H9 (cell line): ENCODE measurements around the gene FBXW9. TPM values are rescaled to one million over a fixed set of nuclear protein-coding genes. Genes with fewer than 3 reads are reported as not detected.

ENCODE experiments used
- DNase-seq: peaks from one replicate; pipeline ENCODE4 v3.0.0-alpha.2; 2017
- H2AFZ ChIP-seq: one replicate; pipeline ENCODE4 v1.6.1; 2013; ENCODE audit warnings: mild to moderate bottlenecking, low read length, control low read depth, moderate library complexity
- H2AK5ac ChIP-seq: 2 replicates; pipeline ENCODE4 v1.6.1; 2013; ENCODE audit warnings: low read length, control low read depth, mixed read lengths; ENCODE audit not compliant: insufficient read length
- H2BK120ac ChIP-seq: one replicate; pipeline ENCODE4 v1.6.1; 2013; ENCODE audit warnings: low read depth, mild to moderate bottlenecking, low read length, control low read depth, inconsistent platforms; ENCODE audit not compliant: poor library complexity, severe bottlenecking
- H2BK12ac ChIP-seq: 2 replicates; pipeline ENCODE4 v1.6.1; 2013; ENCODE audit warnings: low read length, control low read depth, mixed read lengths, low read depth; ENCODE audit not compliant: insufficient read length
- H2BK15ac ChIP-seq: 2 replicates; pipeline ENCODE4 v1.6.1; 2013; ENCODE audit warnings: low read depth, low read length, control low read depth
- H2BK20ac ChIP-seq: one replicate; pipeline ENCODE4 v1.6.1; 2013; ENCODE audit warnings: low read depth, mild to moderate bottlenecking, low read length, control low read depth, inconsistent platforms; ENCODE audit not compliant: poor library complexity, severe bottlenecking
- H2BK5ac ChIP-seq: 2 replicates; pipeline ENCODE4 v1.6.1; 2013; ENCODE audit warnings: low read length, control low read depth, mixed read lengths; ENCODE audit not compliant: insufficient read length
- H3K14ac ChIP-seq: 2 replicates; pipeline ENCODE4 v1.6.1; 2013; ENCODE audit warnings: low read length, control low read depth; ENCODE audit not compliant: insufficient read depth
- H3K18ac ChIP-seq: 2 replicates; pipeline ENCODE4 v1.6.1; 2013; ENCODE audit warnings: low read depth, mild to moderate bottlenecking, mixed read lengths, low read length, control low read depth; ENCODE audit not compliant: insufficient read length
- H3K23ac ChIP-seq: 2 replicates; pipeline ENCODE4 v1.6.1; 2013; ENCODE audit warnings: low read length, control low read depth, mixed read lengths, low read depth; ENCODE audit not compliant: insufficient read length
- H3K23me2 ChIP-seq: 2 replicates; pipeline ENCODE4 v1.6.1; 2013; ENCODE audit warnings: low read depth, mild to moderate bottlenecking, mixed read lengths, low read length, control low read depth; ENCODE audit not compliant: insufficient read length, poor library complexity, severe bottlenecking
- H3K27ac ChIP-seq: 2 replicates; pipeline ENCODE4 v1.5.1; 2013; ENCODE audit warnings: low read length, control low read depth, mixed read lengths, low read depth; ENCODE audit not compliant: insufficient read length
- H3K27me3 ChIP-seq: 2 replicates; pipeline ENCODE4 v1.6.1; 2013; ENCODE audit warnings: low read length, control low read depth, inconsistent platforms; ENCODE audit not compliant: insufficient read depth
- H3K4ac ChIP-seq: 2 replicates; pipeline ENCODE4 v1.6.1; 2013; ENCODE audit warnings: low read depth, mild to moderate bottlenecking, control low read depth, inconsistent platforms, low read length, moderate library complexity
- H3K4me1 ChIP-seq: 2 replicates; pipeline ENCODE4 v1.6.1; 2013; ENCODE audit warnings: low read length, control low read depth, inconsistent platforms; ENCODE audit not compliant: insufficient read depth
- H3K4me2 ChIP-seq: 2 replicates; pipeline ENCODE4 v1.6.1; 2013; ENCODE audit warnings: low read length, control low read depth, mixed read lengths; ENCODE audit not compliant: insufficient read length, insufficient read depth
- H3K56ac ChIP-seq: 2 replicates; pipeline ENCODE4 v1.6.1; 2013; ENCODE audit warnings: low read depth, mild to moderate bottlenecking, mixed read lengths, low read length, control low read depth; ENCODE audit not compliant: insufficient read length
- H3K79me1 ChIP-seq: 2 replicates; pipeline ENCODE4 v1.6.1; 2013; ENCODE audit warnings: low read depth, mild to moderate bottlenecking, moderate library complexity, low read length, control low read depth, inconsistent platforms; ENCODE audit not compliant: insufficient read depth, poor library complexity, severe bottlenecking
- H3K79me2 ChIP-seq: 2 replicates; pipeline ENCODE4 v1.6.1; 2013; ENCODE audit warnings: low read length, control low read depth, inconsistent platforms; ENCODE audit not compliant: insufficient read depth
- H3K9ac ChIP-seq: 2 replicates; pipeline ENCODE4 v1.6.1; 2013; ENCODE audit warnings: low read length, control low read depth, mixed read lengths; ENCODE audit not compliant: insufficient read length; ENCODE audit errors: extremely low read depth
- H3K9me3 ChIP-seq: one replicate; pipeline ENCODE4 v1.6.1; 2013; ENCODE audit warnings: low read depth, low read length, inconsistent platforms; ENCODE audit not compliant: control insufficient read depth
- H3T11ph ChIP-seq: one replicate; pipeline ENCODE4 v1.6.1; 2013; ENCODE audit warnings: mild to moderate bottlenecking, low read length, control low read depth, inconsistent platforms
- H4K20me1 ChIP-seq: one replicate; pipeline ENCODE4 v1.6.1; 2013; ENCODE audit not compliant: control insufficient read depth, insufficient read length, insufficient read depth
- H4K5ac ChIP-seq: 2 replicates; pipeline ENCODE4 v1.6.1; 2013; ENCODE audit warnings: low read depth, mild to moderate bottlenecking, mixed read lengths, low read length, control low read depth; ENCODE audit not compliant: insufficient read length
- H4K8ac ChIP-seq: replicated peaks from 2 replicates; pipeline ENCODE4 v1.6.1; 2013; ENCODE audit warnings: low read length, control low read depth, mixed read lengths, low read depth; ENCODE audit not compliant: insufficient read length
- H4K91ac ChIP-seq: 2 replicates; pipeline ENCODE4 v1.6.1; 2013; ENCODE audit warnings: low read depth, mild to moderate bottlenecking, moderate library complexity, mixed read lengths, low read length, control low read depth; ENCODE audit not compliant: insufficient read length
- H3K27ac Mint-ChIP-seq, 3 experiments: 2 replicates in 2 of 3; 3 replicates in 1 of 3; pipeline ENCODE4 v1.8.0; 2020 to 2021; ENCODE audit warnings: mixed read lengths in 3 of 3, mild to moderate bottlenecking in 1 of 3, moderate library complexity in 1 of 3
- H3K27me3 Mint-ChIP-seq: 2 replicates; pipeline ENCODE4 v1.8.0; 2021; ENCODE audit warnings: low read depth, mild to moderate bottlenecking, moderate library complexity, mixed read lengths
- H3K36me3 Mint-ChIP-seq, 3 experiments: 2 replicates in 2 of 3; 3 replicates in 1 of 3; pipeline ENCODE4 v1.8.0; 2020 to 2021; ENCODE audit warnings: low read depth in 3 of 3, mixed read lengths in 3 of 3; ENCODE audit not compliant: insufficient read depth in 1 of 3
- H3K4me1 Mint-ChIP-seq, 2 experiments: 2 replicates each; pipeline ENCODE4 v1.8.0; 2020; ENCODE audit warnings: mixed read lengths in 2 of 2
- H3K4me3 Mint-ChIP-seq, 2 experiments: 2 replicates in 1 of 2; 3 replicates in 1 of 2; pipeline ENCODE4 v1.8.0; 2020 to 2021; ENCODE audit warnings: mild to moderate bottlenecking in 2 of 2, mixed read lengths in 2 of 2, moderate library complexity in 1 of 2
- H3K9me3 Mint-ChIP-seq, 2 experiments: 2 replicates in 1 of 2; 3 replicates in 1 of 2; pipeline ENCODE4 v1.8.0; 2020; ENCODE audit warnings: mild to moderate bottlenecking in 2 of 2, mixed read lengths in 2 of 2, moderate library complexity in 1 of 2
- WGBS: extraction: QIAGEN DNeasy Blood & Tissue Kit; methylation state at CpG from one replicate; pipeline ENCODE4 v1.1.7; 2013; ENCODE audit warnings: missing lambda C conversion rate, low lambda C conversion rate, mixed read lengths; ENCODE audit not compliant: insufficient read length; ENCODE audit errors: extremely low coverage; 5-methylcytosine and 5-hydroxymethylcytosine counted together
- total RNA-seq: library from RNA; stranded (reverse); gene quantifications from 2 replicates; pipeline ENCODE4 v1.2.1, GENCODE V29; 2021
- TF ChIP-seq, protein P1 (sequence below): fragments of 200-600 bp; sonication (generic); conservative IDR thresholded peaks from 3 replicates; pipeline ENCODE4 v1.8.0; 2021; ENCODE audit warnings: antibody characterized with exemption, mild to moderate bottlenecking

FBXW9 gene
- total RNA-seq, 1 experiment from 2014 or later, result 11.7 TPM

DNA sequence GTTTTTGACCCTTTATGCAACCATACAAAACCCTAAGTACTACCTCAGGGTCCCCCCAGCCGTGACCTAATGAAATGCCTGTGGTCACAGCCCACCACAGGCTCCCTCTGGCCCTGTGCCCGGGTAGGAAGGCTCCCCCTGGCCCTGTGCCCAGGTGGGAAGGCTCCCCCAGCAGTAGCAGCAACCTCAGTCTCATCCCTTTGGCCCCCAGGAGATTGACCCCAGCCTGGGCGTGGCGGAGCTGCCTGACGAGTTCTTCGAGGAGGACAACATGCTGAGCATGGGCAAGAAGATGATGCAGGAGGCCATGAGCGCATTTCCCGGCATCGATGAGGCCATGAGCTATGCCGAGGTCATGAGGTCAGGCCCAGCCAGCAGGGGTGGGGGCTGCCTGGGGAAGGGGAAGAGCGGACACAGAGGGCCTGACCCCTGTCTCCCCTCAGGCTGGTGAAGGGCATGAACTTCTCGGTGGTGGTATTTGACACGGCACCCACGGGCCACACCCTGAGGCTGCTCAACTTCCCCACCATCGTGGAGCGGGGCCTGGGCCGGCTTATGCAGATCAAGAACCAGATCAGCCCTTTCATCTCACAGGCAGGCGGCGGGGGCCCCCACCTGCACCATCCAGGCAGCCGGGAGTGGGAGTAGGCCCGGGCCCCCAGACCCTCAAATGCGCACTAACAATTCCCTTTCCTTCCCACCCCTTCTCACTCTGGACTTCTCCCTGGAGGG is 48.9 kb upstream of the FBXW9 start:
- Histone ChIP-seq H3K79me1 (no peaks in the 10 kb centered on the region), H2BK15ac (no peak overlapping the region), H4K91ac (no peak overlapping the region), H3K4me1 (no peaks in the 10 kb centered on the region), H3T11ph (no peak overlapping the region), H3K9ac (no peak overlapping the region), H2BK5ac (no peak overlapping the region), H3K27ac (no peak overlapping the region), H3K4me2 (no peak overlapping the region), H3K79me2 (no peaks in the 10 kb centered on the region), H3K23ac (no peak overlapping the region), H4K8ac (no peak overlapping the region), H4K5ac (no peak overlapping the region), H3K23me2 (no peaks in the 10 kb centered on the region), H3K27me3 (no peaks in the 10 kb centered on the region; the same call in 1 of the 2 replicates), H3K56ac (no peak overlapping the region), H4K20me1 (no peaks in the 10 kb centered on the region), H3K18ac (no peak overlapping the region), H2AK5ac (no peak overlapping the region), H2BK12ac (no peak overlapping the region), H3K4ac (no peak overlapping the region), H2BK20ac (no peak overlapping the region), H3K9me3 (no peaks in the 10 kb centered on the region), H3K14ac (no peak overlapping the region), H2BK120ac (no peak overlapping the region), H2AFZ (no peak overlapping the region)
- H3K4me3 Mint-ChIP-seq, result no peak overlapping the region
- TF ChIP-seq, protein P1, sequence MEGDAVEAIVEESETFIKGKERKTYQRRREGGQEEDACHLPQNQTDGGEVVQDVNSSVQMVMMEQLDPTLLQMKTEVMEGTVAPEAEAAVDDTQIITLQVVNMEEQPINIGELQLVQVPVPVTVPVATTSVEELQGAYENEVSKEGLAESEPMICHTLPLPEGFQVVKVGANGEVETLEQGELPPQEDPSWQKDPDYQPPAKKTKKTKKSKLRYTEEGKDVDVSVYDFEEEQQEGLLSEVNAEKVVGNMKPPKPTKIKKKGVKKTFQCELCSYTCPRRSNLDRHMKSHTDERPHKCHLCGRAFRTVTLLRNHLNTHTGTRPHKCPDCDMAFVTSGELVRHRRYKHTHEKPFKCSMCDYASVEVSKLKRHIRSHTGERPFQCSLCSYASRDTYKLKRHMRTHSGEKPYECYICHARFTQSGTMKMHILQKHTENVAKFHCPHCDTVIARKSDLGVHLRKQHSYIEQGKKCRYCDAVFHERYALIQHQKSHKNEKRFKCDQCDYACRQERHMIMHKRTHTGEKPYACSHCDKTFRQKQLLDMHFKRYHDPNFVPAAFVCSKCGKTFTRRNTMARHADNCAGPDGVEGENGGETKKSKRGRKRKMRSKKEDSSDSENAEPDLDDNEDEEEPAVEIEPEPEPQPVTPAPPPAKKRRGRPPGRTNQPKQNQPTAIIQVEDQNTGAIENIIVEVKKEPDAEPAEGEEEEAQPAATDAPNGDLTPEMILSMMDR, result no peak
- H3K9me3 Mint-ChIP-seq, result peaks cover 3 to 5% of the 10 kb centered on the region in 2 experiments; a peak in 3 of 5 replicates
- peaks cover 7 to 18% of the 10 kb centered on the region in 2 experiments for H3K4me1 Mint-ChIP-seq
- H3K36me3 Mint-ChIP-seq, result peaks cover 38 to 53% (median 53%) of the 10 kb centered on the region in 3 experiments
- H3K27ac Mint-ChIP-seq, result peak overlapping the region in 1 of 3 experiments; percentile 63; a peak in 2 of 7 replicates
- WGBS, result no CpG with 5 or more reads among the region's 22 CpGs
- no peak for DNase-seq
- peaks cover 16% of the 10 kb centered on the region for H3K27me3 Mint-ChIP-seq
